GM18508 (cell line): Measurements from ENCODE around the gene FUS.
"Not testable (repeated sequence)": the region's sequence is repeated elsewhere in the genome, so short reads cannot be mapped to it uniquely, and the experiment has no call there.

Experiments used
- ATAC-seq: cut with Tn5 transposase; IDR thresholded peaks from one replicate; pipeline ENCODE4 v1.9.1; 2021; ENCODE audit warnings: moderate number of reproducible peaks; ENCODE audit not compliant: insufficient read depth, unreplicated experiment

The FUS gene

DNA sequence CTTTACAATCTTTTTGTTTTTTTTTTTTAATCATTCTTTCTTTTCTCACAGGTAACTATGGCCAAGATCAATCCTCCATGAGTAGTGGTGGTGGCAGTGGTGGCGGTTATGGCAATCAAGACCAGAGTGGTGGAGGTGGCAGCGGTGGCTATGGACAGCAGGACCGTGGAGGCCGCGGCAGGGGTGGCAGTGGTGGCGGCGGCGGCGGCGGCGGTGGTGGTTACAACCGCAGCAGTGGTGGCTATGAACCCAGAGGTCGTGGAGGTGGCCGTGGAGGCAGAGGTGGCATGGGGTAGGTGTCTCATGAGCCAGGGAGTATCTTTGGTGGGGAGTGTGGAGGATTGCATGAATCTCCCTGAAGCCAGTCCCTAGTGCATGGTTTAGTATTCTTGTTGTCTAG lies 4.9 kb downstream of the FUS start:
- no peak for ATAC-seq

DNA sequence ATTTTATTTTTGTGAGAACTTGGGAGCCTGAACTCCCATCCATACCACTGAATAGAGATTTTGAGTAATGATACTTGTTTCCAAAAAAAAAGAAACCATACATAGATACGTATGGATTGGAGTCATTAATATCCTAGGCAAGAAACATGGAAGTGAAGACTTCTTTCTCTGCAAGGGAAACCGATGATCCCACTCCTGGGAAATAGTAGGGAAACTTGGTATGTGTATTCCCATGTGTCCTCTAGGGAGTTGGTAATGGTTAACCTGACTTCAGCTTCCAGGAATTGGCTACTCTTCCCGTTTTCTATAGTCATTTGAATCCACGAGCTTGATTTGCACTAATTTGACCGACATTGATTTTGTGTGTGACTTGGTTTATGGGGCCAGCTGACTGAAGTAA lies 5.4 kb downstream of the FUS start:
- no peak for ATAC-seq

DNA sequence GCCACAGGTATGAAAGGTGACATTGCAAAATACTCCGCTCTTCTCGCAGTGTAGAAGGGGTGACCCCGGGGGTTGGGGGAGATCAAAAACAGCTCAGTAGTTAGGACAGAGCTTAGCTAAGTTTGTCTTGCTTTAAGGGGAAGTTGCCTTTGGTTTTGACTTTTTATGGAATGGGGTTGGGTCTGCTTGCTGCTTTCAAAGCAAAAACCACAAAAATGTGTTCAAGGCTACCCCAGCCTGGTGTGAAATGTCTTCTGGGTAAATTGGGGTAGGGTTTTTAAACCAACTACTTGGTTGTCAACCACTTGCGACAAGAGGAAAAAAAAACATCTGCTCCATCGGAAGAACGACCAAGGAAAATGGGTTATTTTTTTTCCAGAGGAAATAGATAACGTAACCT lies 6.2 kb downstream of the FUS start:
- no peak for ATAC-seq

DNA sequence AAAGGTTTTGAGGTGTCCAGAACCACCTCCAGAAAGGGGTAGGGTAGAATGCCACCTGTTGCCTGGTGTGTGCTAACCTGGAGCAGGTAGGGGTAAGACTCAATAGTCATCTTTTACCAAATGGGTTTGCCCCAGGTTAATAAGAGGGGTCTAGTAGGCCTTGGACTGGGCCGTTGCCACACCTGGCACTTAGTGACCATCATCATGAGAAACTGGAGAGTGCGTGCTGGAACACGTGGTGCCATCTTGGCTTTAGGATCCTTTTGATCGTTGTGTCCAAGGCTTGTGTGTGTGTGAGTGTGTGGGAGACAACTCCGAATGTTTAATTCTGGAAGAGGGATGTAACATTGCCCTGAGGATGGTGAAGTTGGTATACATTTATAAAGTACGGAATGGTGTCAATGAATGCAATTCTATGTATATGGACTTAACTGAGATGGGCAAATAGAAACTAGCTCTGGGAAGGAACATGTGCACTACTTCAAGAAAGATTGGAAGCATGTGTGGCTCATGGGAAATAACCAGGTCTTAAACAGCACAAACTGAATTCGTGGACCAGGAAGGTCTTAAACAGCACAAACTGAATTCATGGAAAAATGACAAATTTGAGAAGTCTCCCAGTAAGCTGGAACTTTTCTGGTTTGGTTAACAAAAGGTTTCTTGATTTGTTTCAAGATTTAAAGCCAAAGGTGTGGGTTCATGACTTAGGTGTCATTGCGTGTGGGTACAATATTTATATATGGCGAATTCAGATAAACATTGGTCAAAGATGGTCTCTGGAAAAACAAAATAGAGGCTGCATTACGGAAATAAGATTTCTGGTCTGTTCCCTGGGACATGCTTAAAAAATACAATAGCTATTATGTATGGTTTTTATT lies 7.2 kb downstream of the FUS start:
- no peak for ATAC-seq

DNA sequence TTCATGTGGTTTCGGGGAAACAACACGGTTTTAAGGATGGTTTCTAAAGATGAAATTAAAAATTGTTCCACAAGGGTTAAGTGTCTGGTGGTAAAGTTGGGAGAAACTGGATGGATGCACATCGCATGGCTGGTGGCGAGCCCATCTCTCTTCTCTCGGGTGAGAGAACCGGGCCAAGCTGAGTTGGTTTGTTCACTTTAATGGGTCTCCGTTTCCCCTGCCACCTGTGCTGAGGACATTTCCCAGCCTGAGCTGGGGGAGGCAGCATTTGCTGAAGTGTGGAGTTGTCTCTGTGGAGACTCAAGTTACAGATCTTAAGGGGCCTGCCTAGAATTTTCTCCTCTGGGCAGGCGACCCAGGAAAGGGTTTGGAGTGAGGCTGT lies 7.9 kb downstream of the FUS start:
- no peak for ATAC-seq

DNA sequence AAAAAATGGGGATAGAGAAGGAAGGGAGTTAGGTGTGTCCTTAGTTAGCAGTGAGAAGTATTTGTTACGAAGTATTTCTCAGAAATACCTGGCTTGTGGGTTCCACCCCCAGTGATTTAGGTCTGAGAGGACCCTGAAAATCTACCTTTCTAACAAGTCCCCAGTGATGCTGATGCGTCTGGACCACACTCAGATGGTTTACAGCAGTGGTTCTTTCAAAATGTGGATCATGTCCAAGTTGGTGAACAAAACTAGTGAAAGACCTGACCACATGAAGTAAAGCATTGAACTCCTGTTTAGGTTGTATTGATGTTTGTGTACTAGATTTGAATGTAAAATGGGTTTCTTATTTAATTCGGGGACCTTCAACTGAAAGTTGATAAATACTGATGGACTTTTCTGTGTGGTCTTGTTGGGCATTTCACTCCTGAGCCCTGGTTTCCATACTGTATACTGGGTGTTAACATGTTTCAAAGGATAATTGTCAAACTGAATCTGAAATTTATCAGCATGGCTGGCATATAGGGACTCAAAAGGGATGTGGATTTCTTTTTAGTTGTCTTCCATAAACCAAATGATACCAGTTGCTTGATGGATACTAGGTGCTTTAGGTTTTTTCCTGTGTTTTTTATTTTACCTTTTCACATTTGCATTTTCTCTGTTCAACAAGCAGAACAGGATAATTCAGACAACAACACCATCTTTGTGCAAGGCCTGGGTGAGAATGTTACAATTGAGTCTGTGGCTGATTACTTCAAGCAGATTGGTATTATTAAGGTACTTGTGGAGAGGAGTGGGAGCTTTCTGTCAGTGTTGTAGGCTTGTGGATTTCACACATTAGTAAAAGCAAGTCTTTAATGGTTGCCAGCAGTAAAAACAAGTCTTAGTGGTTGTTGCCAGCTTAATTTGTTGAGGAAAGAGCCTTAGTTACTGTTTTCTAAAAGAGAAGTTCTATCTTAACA lies 8.8 kb downstream of the FUS start:
- no peak for ATAC-seq

DNA sequence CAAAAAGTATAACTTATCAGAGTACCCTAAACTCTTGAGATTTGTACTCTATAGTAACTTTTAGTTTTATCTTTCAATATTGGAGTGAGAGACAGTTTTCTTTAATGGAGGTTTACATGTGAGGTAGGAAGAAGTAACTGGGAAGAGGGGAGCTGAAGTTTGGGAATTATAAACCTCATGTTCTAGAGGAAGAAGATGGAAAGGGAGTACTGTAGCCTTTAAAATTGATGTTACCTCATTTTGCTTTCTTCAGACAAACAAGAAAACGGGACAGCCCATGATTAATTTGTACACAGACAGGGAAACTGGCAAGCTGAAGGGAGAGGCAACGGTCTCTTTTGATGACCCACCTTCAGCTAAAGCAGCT lies 9.5 kb downstream of the FUS start:
- ATAC-seq: no peak

DNA sequence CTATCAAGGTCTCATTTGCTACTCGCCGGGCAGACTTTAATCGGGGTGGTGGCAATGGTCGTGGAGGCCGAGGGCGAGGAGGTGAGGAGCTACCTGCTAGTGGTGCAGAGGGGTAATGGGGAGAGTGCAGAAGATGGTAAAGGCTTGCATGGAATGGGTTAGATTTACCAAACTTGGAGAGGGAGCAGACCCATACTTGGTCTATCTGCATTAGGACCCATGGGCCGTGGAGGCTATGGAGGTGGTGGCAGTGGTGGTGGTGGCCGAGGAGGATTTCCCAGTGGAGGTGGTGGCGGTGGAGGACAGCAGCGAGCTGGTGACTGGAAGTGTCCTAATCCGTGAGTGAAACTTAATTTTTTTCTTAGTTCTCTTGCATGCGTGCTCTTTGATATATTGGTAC lies 10.1 kb downstream of the FUS start:
- ATAC-seq: no peak

DNA sequence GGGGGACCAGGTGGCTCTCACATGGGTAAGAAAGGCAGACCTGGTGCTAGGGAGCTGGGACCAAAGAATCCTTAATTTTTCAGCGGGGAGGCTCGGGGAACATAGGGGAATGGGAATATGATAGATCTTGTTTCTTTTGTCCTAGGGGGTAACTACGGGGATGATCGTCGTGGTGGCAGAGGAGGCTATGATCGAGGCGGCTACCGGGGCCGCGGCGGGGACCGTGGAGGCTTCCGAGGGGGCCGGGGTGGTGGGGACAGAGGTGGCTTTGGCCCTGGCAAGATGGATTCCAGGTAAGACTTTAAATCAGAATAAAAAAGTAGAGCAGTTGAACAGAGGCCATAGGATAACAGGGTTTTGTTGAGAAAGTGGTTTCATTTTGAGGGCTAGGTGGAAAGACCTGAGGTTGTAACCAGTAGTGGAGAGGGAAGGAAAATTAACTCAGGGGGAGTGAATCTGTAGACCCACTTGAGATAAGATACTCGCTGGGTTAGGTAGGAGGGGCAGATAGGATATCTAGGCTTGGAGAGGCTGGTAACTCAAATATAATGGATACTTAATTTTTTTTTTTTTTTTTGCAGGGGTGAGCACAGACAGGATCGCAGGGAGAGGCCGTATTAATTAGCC lies 11.0 kb downstream of the FUS start:
- ATAC-seq: no peak

DNA sequence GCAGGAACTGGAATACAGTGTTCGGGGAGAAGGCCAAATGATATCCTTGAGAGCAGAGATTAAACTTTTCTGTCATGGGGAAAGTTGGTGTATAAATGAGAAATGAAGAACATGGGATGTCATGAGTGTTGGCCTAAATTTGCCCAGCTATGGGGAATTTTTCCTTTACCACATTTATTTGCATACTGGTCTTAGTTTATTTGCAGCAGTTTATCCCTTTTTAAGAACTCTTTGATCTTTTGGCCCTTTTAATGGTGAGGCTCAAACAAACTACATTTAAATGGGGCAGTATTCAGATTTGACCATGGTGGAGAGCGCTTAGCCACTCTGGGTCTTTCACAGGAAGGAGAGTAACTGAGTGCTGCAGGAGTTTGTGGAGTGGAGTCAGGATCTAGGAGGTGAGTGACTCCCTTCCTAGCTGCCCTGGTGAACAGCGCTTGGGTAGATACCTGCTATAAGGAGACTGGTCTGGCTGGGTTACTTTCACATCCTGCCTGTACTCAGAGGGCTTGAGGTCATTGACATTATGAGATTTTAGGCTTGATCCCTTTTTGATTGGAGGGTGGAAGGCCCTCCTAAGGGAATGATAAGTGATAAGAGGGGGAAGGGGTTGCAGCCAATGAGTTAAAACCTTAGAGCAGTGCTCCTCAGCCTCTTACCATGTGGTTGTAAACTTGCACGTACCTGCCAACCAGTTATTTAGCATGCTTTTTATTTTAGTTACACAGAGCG lies 11.9 kb downstream of the FUS start:
- ATAC-seq: no peak

DNA sequence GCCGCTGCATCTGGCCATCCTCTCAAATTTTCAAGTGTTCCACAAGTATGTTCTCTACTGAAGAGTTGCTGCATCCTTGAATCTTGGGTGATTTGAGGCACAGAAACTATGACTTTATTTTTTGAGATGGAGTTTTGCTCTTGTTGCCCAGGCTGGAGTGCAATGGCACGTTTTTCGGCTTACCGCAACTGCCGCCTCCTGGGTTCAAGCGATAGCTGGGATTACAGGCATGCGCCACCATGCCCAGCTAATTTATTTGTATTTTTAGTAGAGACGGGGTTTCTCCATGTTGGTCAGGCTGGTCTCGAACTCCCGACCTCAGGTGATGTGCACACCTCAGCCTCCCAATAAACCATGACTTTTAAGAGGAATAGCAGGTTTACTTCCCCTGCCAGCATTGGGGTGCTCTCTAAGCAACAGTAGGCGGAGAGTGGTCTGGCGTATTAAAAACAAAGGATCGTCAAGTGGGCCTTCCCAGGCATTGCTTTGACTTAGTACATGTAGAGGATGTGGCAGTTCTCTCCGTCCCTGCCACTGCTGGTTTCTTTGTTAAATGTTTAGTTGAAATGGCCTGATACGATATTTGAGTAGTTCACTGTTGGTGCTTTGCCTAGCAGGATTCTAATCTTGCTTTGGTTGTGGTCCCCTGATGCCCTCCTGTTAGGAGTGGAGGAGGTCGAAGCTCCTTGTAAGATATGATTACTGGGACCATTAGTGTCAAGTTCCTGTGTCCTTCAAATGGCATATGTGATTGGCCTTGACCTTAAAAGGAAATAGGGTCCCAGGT lies 13.1 kb downstream of the FUS start:
- no peak for ATAC-seq

DNA sequence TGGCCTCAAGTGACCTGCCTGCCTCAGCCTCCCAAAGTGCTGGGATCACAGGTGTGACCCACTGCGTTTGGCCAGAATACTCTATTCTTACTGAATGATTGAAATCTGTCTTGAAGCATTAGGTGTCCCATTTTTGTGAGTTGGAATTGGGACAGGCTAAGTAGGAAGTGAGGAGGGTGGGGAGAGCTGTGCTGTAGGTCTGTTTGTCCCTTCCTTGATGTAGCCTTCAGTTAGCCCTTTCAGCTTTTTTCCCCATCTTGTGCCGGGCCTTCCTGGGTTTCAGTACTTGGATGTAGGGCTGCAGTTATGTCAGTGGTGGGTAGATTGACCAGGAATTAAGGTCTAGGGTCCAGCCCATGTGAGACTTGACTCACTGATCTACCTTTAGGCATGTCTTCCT lies 13.9 kb downstream of the FUS start:
- no peak for ATAC-seq

DNA sequence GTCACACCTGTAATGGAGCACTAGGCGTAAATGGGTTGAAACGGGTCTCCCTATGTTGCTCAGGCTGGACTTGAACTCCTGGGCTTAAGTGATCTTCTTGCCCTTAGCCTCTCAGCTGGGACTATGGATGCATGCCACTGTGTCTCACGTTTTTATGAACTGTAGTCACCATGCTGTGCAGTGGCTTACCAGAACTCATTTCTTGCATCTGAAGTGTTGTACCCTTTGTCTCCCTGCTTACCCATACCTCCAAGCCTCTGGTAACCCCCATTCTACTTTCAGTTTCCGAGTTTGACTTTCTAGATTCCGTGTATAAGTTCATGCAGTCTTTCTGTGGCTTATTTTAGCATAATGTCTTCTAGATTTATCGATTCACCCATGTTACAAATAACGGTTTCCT lies 15.0 kb downstream of the FUS start:
- no peak for ATAC-seq

DNA sequence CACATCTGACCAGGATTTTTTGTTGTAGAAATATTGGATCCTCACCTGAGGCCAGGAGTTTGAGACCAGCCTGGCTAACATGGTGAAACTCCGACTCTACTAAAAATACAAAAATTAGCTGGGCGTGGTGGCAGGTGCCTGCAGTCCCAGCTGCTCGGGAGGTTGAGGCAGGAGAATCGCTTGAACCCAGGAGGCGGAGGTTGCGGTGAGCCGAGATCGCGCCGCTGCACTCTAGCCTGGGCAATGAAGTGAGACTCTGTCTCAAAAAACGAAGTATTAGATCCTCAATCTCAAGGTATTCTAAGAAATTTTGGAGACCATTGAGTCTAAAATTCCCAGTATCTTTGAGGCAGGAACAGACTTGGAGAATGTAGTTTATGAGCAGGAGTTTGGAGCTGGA lies 15.9 kb downstream of the FUS start:
- not testable (repeated sequence) for ATAC-seq

DNA sequence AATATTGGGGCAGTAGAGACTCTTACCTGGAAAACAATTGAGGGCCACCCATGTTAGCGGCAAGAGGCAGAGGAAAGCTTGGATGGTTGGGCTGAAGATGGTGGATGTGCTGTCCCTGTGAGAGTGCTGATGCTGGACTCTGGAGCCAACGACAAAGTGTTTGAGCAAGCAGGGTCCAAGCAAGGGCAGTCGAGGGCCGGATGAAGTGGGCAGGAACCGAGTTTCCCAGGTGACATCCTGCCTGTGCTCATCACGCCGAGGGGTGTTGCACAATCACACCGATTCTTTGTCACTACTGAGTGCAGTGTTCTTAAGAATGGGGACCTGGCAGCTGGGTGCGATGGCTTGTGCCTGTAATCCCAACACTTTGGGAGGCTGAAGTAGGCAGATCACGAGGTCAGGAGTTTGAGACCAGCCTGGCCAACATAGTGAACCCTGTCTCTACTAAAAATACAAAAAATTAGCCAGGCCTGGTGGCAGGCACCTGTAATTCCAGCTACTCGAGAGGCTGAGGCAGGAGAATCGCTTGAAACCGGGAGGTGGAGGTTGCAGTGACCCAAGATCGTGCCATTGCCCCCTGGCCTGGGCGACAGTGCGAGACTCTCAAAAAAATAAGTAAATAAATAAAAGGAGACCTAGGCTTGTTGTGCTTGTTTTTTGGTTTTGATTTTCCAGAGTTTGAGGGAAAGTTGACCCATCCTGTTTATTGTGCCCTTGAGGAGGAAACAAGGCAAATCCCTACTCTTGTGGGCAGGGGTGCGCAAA lies 16.6 kb downstream of the FUS start:
- ATAC-seq: no peak

DNA sequence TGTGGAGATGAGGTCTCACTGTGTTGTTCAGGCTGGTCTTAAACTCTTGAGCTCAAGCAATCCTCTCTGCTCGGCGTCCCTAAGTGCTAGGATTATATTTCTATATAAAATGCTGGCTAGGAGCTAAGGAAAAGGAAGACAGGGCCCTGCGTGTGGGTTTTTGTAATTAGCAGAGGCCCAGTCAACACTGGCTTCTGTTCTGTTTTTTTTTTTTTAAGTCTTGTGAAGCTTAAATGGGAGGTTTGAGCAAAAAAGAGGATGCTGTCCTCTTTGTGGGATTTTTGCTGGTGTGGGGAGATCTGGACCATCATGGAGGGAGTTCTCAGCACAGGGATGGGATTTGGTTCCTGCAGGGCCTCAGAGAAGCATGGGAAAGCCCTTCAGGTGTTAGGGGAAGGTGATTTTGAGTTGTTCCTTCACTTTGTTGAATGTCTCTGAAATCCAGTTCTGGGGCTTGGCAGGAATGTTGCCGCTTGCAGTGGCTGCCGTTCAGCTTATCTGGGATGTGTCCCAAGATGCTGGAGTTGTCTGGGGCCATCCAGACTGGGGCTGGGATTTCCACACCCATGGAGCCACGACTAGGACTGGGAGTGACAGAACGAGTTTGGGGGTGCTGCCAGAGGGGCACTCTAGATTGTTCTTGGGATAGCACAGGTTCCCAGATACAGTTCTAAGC lies 18.4 kb downstream of the FUS start:
- ATAC-seq: no peak

DNA sequence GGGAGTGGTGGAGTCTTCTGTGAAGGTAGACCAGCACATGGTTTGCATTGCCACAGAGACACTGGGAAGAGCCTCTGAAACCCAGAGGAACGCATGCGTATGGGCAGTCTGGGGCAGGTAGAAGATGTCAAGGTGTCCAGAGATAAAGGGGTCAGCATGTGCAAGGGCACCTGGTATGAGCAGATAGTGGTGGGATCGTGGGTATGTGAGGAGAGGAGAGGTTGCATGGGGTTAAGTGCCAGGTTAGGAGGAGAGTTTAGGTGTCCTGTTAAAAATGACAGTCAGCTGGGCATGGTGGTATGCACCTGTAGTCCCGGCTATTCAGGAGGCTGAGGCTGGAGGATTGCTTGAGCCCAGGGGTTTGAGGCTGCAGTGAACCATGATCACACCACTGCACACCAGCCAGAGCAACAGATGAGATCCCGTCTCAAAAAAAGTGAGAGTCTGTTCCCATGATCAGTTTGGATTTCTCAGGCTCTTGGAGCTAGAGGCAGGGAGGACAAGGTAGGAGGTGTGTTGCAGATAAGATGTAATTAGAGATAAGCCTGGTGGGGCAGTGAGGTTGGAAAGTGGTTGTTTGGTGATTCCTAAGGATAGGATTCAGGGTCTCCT lies 19.6 kb downstream of the FUS start:
- ATAC-seq: no peak

DNA sequence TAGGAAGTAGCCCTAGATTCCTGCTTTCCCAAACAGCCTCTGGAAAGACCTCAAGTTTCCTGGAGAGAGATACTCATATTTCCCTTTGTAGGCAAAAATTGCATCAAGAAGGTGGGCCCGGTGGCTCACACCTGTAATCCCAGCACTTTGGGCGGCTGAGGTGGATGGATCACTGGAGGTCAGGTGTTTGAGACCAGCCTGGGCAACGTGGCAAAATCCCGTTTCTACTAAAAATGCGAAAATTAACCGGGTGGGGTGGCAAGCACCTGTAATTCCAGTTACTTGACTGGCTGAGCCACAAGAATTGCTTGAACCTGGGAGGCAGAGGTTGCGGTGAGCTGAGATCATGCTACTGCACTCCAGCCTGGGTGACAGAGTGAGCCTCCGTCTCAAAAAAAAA lies 20.2 kb downstream of the FUS start:
- ATAC-seq: not testable (repeated sequence)
